Calu3 (cell line): ENCODE measurements around the gene MREG. TPM values are rescaled to one million over a fixed set of nuclear protein-coding genes. Genes with fewer than 3 reads are reported as not detected.

Experiments used
- BruUV-seq: library from RNA; stranded (reverse); fragments of 400-500 nt; replicated peaks from 2 replicates; lab custom pipeline; 2021; lab: Mats Ljungman, UMichigan
- CTCF ChIA-PET: fragments of 300-600 bp; sonication (Branson Sonifier 250); formaldehyde crosslinking; loops from one replicate; lab custom pipeline; 2022; ENCODE audit warnings: antibody characterized with exemption; lab: Charles Lee
- DNase-seq: peaks from one replicate; pipeline ENCODE4 v3.0.0; 2022
- H3K27ac Mint-ChIP-seq: one replicate; pipeline ENCODE4 v1.8.0; 2022; ENCODE audit warnings: mixed read lengths; ENCODE audit not compliant: unreplicated experiment
- H3K27me3 Mint-ChIP-seq: one replicate; pipeline ENCODE4 v1.8.0; 2022; ENCODE audit warnings: mixed read lengths; ENCODE audit not compliant: unreplicated experiment
- H3K36me3 Mint-ChIP-seq: one replicate; pipeline ENCODE4 v1.8.0; 2022; ENCODE audit warnings: mild to moderate bottlenecking, moderate library complexity, mixed read lengths; ENCODE audit not compliant: insufficient read depth, unreplicated experiment
- H3K4me1 Mint-ChIP-seq: one replicate; pipeline ENCODE4 v1.8.0; 2022; ENCODE audit warnings: mild to moderate bottlenecking, low read depth, mixed read lengths; ENCODE audit not compliant: unreplicated experiment
- H3K4me3 Mint-ChIP-seq: one replicate; pipeline ENCODE4 v1.8.0; 2022; ENCODE audit warnings: mild to moderate bottlenecking, low read depth, moderate library complexity, mixed read lengths; ENCODE audit not compliant: unreplicated experiment
- H3K9me3 Mint-ChIP-seq: one replicate; pipeline ENCODE4 v1.8.0; 2022; ENCODE audit warnings: low read depth, mixed read lengths; ENCODE audit not compliant: unreplicated experiment
- CTCF ChIP-seq: fragments of 200-600 bp; IDR thresholded peaks from one replicate; pipeline ENCODE4 v1.8.0; 2022; ENCODE audit warnings: antibody characterized with exemption; ENCODE audit not compliant: unreplicated experiment
- intact Hi-C: fragments of 100-400 bp; cut with micrococcal nuclease; formaldehyde crosslinking; loops from one replicate; pipeline ENCODE4 v1.10.0; 2022; ENCODE audit not compliant: unreplicated experiment
- total RNA-seq: library from RNA; stranded (reverse); gene quantifications from 2 replicates; pipeline ENCODE4 v1.2.3, GENCODE V29; 2022

The MREG gene
- total RNA-seq, 1 experiment from 2014 or later, result 29.7 TPM

- Mint-ChIP-seq H3K4me3 (no peak overlapping the region), H3K9me3 (no peaks in the 10 kb centered on the region), H3K27me3 (no peaks in the 10 kb centered on the region), H3K4me1 (peaks cover 14% of the 10 kb centered on the region), H3K36me3 (no peaks in the 10 kb centered on the region), H3K27ac (no peak overlapping the region)
- no peak for TF ChIP-seq CTCF
- BruUV-seq, result no TSS peak
- intact Hi-C loops, result no loop called here
- no peak for DNase-seq
- CTCF ChIA-PET, result no interaction called here
Observed at GRCh38 chr2:215969131-215969841, 44.1 kb downstream of the MREG start.

GRCh38 chr2:215968499-215968898, 44.9 kb downstream of the MREG start:
- no TSS peak for BruUV-seq

GRCh38 chr2:215967590-215968378, 45.6 kb downstream of the MREG start:
- H3K36me3 Mint-ChIP-seq, result no peaks in the 10 kb centered on the region
- BruUV-seq, result no TSS peak
- no peak overlapping the region for H3K4me3 Mint-ChIP-seq
- H3K27me3 Mint-ChIP-seq, result no peaks in the 10 kb centered on the region
- DNase-seq, result no peak
- no peak for TF ChIP-seq CTCF
- intact Hi-C loops, result no loop called here
- no peaks in the 10 kb centered on the region for H3K4me1 Mint-ChIP-seq
- no peak overlapping the region for H3K27ac Mint-ChIP-seq
- H3K9me3 Mint-ChIP-seq, result no peaks in the 10 kb centered on the region
- CTCF ChIA-PET, result no interaction called here

More at GRCh38 chr2:215968499-215968898, 44.9 kb downstream of the MREG start:
- intact Hi-C loops, result no loop called here
- DNase-seq, result no peak
- Mint-ChIP-seq H3K9me3 (no peaks in the 10 kb centered on the region), H3K36me3 (no peaks in the 10 kb centered on the region), H3K4me1 (peaks cover 6% of the 10 kb centered on the region), H3K4me3 (no peak overlapping the region), H3K27ac (no peak overlapping the region), H3K27me3 (no peaks in the 10 kb centered on the region)
- CTCF ChIA-PET, result no interaction called here
- no peak for TF ChIP-seq CTCF

DNA sequence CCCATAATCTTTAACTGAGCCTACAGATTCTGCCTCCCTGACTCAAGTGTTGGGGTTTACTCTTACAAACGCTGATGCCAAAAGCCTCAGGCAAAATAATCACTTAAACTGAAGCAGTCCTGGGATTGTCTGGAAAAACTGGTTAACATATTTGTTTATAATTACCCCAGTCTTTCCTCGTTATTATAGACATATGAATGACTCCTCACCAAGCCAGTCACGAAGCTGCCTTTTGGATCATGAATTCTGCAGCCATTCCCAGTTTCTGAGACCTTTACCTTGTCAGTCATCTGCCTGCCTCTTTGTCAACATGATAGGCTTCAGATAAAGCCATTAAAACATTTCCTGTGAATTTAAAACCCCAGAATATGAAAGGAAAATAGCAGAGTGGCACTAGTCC, 46.4 kb downstream of the MREG start:
- DNase-seq, result no peak
- H3K27me3 Mint-ChIP-seq, result no peaks in the 10 kb centered on the region
- no peak overlapping the region for H3K27ac Mint-ChIP-seq
- H3K9me3 Mint-ChIP-seq, result no peaks in the 10 kb centered on the region
- H3K4me3 Mint-ChIP-seq, result no peak overlapping the region
- TF ChIP-seq CTCF, result no peak
- no peaks in the 10 kb centered on the region for H3K4me1 Mint-ChIP-seq
- intact Hi-C loops, result no loop called here
- CTCF ChIA-PET, result no interaction called here
- BruUV-seq, result no TSS peak
- H3K36me3 Mint-ChIP-seq, result no peaks in the 10 kb centered on the region
